Inferior parietal cortex (tissue), 1 donor: ENCODE results near the gene LGALS3.

ENCODE experiments used
- DNase-seq: peaks from one replicate; pipeline ENCODE4 v3.0.0-alpha.2; 2016; ENCODE audit errors: extremely low spot score

Gene LGALS3

DNA sequence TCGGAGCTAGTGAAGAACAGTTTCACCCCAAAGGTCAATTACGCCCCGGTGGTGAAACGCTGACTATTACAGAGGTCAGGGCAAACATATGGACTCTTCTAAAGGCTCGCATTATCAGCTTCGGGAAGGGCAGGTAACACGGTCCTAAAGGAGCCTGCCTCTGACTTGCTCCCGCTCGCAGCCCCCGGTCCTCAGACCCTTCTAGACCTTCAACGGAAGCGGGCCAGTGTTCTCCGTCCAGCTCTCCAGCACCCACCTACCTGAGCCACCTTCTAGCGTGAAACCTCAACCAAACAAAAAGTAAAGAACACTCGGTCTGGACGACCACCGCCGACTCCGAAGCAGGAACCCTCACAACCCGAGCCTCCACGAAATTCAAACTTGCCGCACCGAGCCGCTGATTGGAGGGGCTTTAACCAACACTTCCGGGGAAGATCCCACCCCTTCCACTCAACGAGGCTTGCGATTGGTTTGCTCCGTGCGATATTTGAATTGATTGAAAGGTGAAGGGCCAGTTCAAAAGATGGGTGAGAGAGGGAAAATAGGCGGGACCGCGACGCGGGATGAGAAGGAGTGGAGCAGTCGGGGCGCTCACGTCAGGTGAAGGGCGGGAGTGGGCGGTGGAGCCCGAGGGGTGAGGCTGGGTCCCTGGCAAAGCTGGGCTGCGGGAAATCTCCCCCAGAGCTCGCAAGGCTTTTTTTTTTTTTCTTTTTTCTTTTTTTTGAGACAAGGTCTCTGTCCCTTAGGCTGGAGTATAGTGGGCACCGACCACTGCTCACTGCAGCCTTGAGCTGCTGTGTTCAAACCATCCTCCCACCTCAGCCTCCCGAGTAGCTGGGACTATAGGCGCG is 62.4 kb downstream of the LGALS3 start, which contains the start of gene DLGAP5:
DLGAP5 (minus strand) TSS at position 383 of the 851 bp plus-strand sequence. CDS start 2,406 bp downstream, outside the sequence.
- DNase-seq, result peak; percentile 96

- no peak for DNase-seq
Observed at GRCh38 chr14:55192054-55192621, 63.1 kb downstream of the LGALS3 start.

GRCh38 chr14:55194656-55195355 is 65.8 kb downstream of the LGALS3 start:
- DNase-seq, result no peak
